ENCODE results near the gene MAFG.

- TF ChIP-seq HNF4A (CRISPR knock-in tag; IDR thresholded peaks at IDR 0.05) (no peak), ZBTB14 (CRISPR knock-in tag; IDR thresholded peaks at IDR 0.05) (0 out of 2 replicates have a peak, but pooled peaks have one; percentile 9), SAFB2 (CRISPR knock-in tag; IDR thresholded peaks at IDR 0.05; ENCODE audit: borderline replicate concordance, low read depth) (no peak), SP4 (CRISPR knock-in tag; IDR thresholded peaks at IDR 0.05) (no peak)
These were observed 18.3 kb downstream of the MAFG start for GRCh38 chr17:81909231-81909630.

Data from HepG2 (cell line).